ENCODE measurements around the gene BBS9. TPM values are rescaled to one million over a fixed set of nuclear protein-coding genes. Genes with fewer than 3 reads are reported as not detected.

Gene BBS9
- total RNA-seq, 1 donor from 2014 or later, result 33.0 TPM

- Mint-ChIP-seq H3K4me3 (ENCODE audit: unreplicated experiment) (no peak overlapping the region), H3K9me3 (ENCODE audit: unreplicated experiment) (no peaks in the 10 kb centered on the region), H3K27ac (ENCODE audit: unreplicated experiment) (no peak overlapping the region), H3K4me1 (ENCODE audit: unreplicated experiment) (no peaks in the 10 kb centered on the region), H3K27me3 (ENCODE audit: unreplicated experiment) (no peaks in the 10 kb centered on the region), H3K36me3 (ENCODE audit: low read depth, unreplicated experiment) (no peaks in the 10 kb centered on the region)
- no peak for TF ChIP-seq CTCF (IDR thresholded peaks at IDR 0.05; ENCODE audit: unreplicated experiment)
- no peak for DNase-seq (ENCODE audit: low spot score)
These were observed 483.1 kb downstream of the BBS9 start for GRCh38 chr7:33612442-33612841.

GRCh38 chr7:33614357-33615117, 485.2 kb downstream of the BBS9 start:
- no peak for TF ChIP-seq CTCF (IDR thresholded peaks at IDR 0.05; ENCODE audit: unreplicated experiment)
- Mint-ChIP-seq H3K9me3 (ENCODE audit: unreplicated experiment) (no peaks in the 10 kb centered on the region), H3K27me3 (ENCODE audit: unreplicated experiment) (no peaks in the 10 kb centered on the region), H3K36me3 (ENCODE audit: low read depth, unreplicated experiment) (no peaks in the 10 kb centered on the region), H3K4me3 (ENCODE audit: unreplicated experiment) (no peak overlapping the region), H3K4me1 (ENCODE audit: unreplicated experiment) (no peaks in the 10 kb centered on the region), H3K27ac (ENCODE audit: unreplicated experiment) (no peak overlapping the region)
- no peak for DNase-seq (ENCODE audit: low spot score)

GRCh38 chr7:33616752-33617151, 487.4 kb downstream of the BBS9 start:
- H3K9me3 Mint-ChIP-seq (ENCODE audit: unreplicated experiment), result no peaks in the 10 kb centered on the region
- no peak overlapping the region for H3K4me3 Mint-ChIP-seq (ENCODE audit: unreplicated experiment)
- H3K27ac Mint-ChIP-seq (ENCODE audit: unreplicated experiment), result no peak overlapping the region
- H3K36me3 Mint-ChIP-seq (ENCODE audit: low read depth, unreplicated experiment), result no peaks in the 10 kb centered on the region
- no peak for TF ChIP-seq CTCF (IDR thresholded peaks at IDR 0.05; ENCODE audit: unreplicated experiment)
- no peaks in the 10 kb centered on the region for H3K4me1 Mint-ChIP-seq (ENCODE audit: unreplicated experiment)
- no peak for DNase-seq (ENCODE audit: low spot score)
- no peaks in the 10 kb centered on the region for H3K27me3 Mint-ChIP-seq (ENCODE audit: unreplicated experiment)

GRCh38 chr7:33619264-33619663, 489.9 kb downstream of the BBS9 start:
- Mint-ChIP-seq H3K27me3 (ENCODE audit: unreplicated experiment) (no peaks in the 10 kb centered on the region), H3K4me3 (ENCODE audit: unreplicated experiment) (no peak overlapping the region), H3K36me3 (ENCODE audit: low read depth, unreplicated experiment) (no peaks in the 10 kb centered on the region), H3K9me3 (ENCODE audit: unreplicated experiment) (no peaks in the 10 kb centered on the region), H3K4me1 (ENCODE audit: unreplicated experiment) (no peaks in the 10 kb centered on the region), H3K27ac (ENCODE audit: unreplicated experiment) (no peak overlapping the region)
- no peak for TF ChIP-seq CTCF (IDR thresholded peaks at IDR 0.05; ENCODE audit: unreplicated experiment)
- no peak for DNase-seq (ENCODE audit: low spot score)

GRCh38 chr7:33623267-33623666, 493.9 kb downstream of the BBS9 start:
- H3K9me3 Mint-ChIP-seq (ENCODE audit: unreplicated experiment), result no peaks in the 10 kb centered on the region

More at GRCh38 chr7:33623267-33623666, 493.9 kb downstream of the BBS9 start:
- no peak overlapping the region for H3K4me3 Mint-ChIP-seq (ENCODE audit: unreplicated experiment)
- H3K27me3 Mint-ChIP-seq (ENCODE audit: unreplicated experiment), result peaks cover 3% of the 10 kb centered on the region
- DNase-seq (ENCODE audit: low spot score), result no peak
- H3K27ac Mint-ChIP-seq (ENCODE audit: unreplicated experiment), result no peak overlapping the region
- peaks cover 6% of the 10 kb centered on the region for H3K36me3 Mint-ChIP-seq (ENCODE audit: low read depth, unreplicated experiment)
- no peak for TF ChIP-seq CTCF (IDR thresholded peaks at IDR 0.05; ENCODE audit: unreplicated experiment)
- H3K4me1 Mint-ChIP-seq (ENCODE audit: unreplicated experiment), result no peaks in the 10 kb centered on the region

All from endothelial cell (in vitro differentiated cells).